Left ventricle myocardium superior (tissue), 1 donor: ENCODE measurements around the gene GTPBP10. TPM values are rescaled to one million over a fixed set of nuclear protein-coding genes. Genes with fewer than 3 reads are reported as not detected.
A peak's percentile ranks its signal among the peaks of the same experiment; 100 is the strongest.
"Not testable (repeated sequence)": the region's sequence is repeated elsewhere in the genome, so short reads cannot be mapped to it uniquely, and the experiment has no call there.

ENCODE experiments used
- ATAC-seq: fragments of 200-7000 bp; cut with Tn5 transposase; one replicate; pipeline ENCODE4 v1.9.1; 2020; ENCODE audit warnings: mild to moderate bottlenecking, moderate library complexity
- DNase-seq: peaks from one replicate; pipeline ENCODE4 v3.0.0-alpha.2; 2020
- intact Hi-C: fragments of 100-400 bp; cut with micrococcal nuclease; formaldehyde crosslinking; loops from one replicate; pipeline ENCODE4 v1.11.0; 2022
- long read RNA-seq: library from polyadenylated mRNA; unstranded; transcript quantifications from one replicate; pipeline ENCODE4 v2.0.0, GENCODE V29; 2021
- total RNA-seq: library from RNA; stranded (reverse); fragmentation: NEBNext Ultra II Directional; extraction: Animal tissue kit (Norgen Biotek cat#: 25700); gene quantifications from one replicate; pipeline ENCODE4 v1.2.1, GENCODE V29; 2021
- donor health status: DM: no; HTN: yes; CAD: no; lungs with severe emphysema.

The GTPBP10 gene
- total RNA-seq = 25.9 TPM
- long read RNA-seq, full-length matches to known transcripts = 12 of 14 reads
- long read RNA-seq, partial matches to known transcripts = 0 of 14 reads
- long read RNA-seq, other reads (novel, unspliced or antisense) = 2 of 14 reads

GRCh38 chr7:90346336-90347125, at the start of gene GTPBP10:
GTPBP10 (plus strand) TSS chr7:90346716; CDS start chr7:90346742, 26 bp downstream.
- DNase-seq = peak; percentile 96
- intact Hi-C loops = loop anchor here (5.0 kb wide), 1 partner anchor 56 kb away; the partner anchor contains the start of gene CLDN12
- ATAC-seq = peak; percentile 100

- no peak for DNase-seq
- ATAC-seq = peak; percentile 67
- intact Hi-C loops = loop anchor here (10.0 kb wide), 1 partner anchor 126 kb away; no protein-coding TSS in a partner anchor
Observed at GRCh38 chr7:90298145-90299038, 48.1 kb upstream of the GTPBP10 start.

- intact Hi-C loops = no loop called here
- no peak for ATAC-seq
- no peak for DNase-seq
Observed at GRCh38 chr7:90303241-90303640, 43.3 kb upstream of the GTPBP10 start.

GRCh38 chr7:90309872-90310271, 36.6 kb upstream of the GTPBP10 start:
- DNase-seq (no peak), ATAC-seq (no peak)
- intact Hi-C loops = no loop called here

- no peak for ATAC-seq
- intact Hi-C loops = no loop called here
Observed at GRCh38 chr7:90311175-90311574, 35.3 kb upstream of the GTPBP10 start.

GRCh38 chr7:90312745-90313144, 33.8 kb upstream of the GTPBP10 start:
- intact Hi-C loops = no loop called here

More at GRCh38 chr7:90311175-90311574, 35.3 kb upstream of the GTPBP10 start:
- DNase-seq = no peak

GRCh38 chr7:90313907-90314306, 32.6 kb upstream of the GTPBP10 start:
- DNase-seq (no peak), ATAC-seq (no peak)
- intact Hi-C loops = no loop called here

More at GRCh38 chr7:90312745-90313144, 33.8 kb upstream of the GTPBP10 start:
- DNase-seq (no peak), ATAC-seq (no peak)

- intact Hi-C loops = no loop called here
- DNase-seq = no peak
- ATAC-seq = no peak
Observed at GRCh38 chr7:90320014-90320413, 26.5 kb upstream of the GTPBP10 start.

GRCh38 chr7:90320418-90320800, 26.1 kb upstream of the GTPBP10 start:
- no peak for DNase-seq
- intact Hi-C loops = no loop called here
- no peak for ATAC-seq

- no peak for DNase-seq
- ATAC-seq = peak; percentile 51
- intact Hi-C loops = no loop called here
Observed at GRCh38 chr7:90320801-90321494, 25.6 kb upstream of the GTPBP10 start, which contains the start of gene FAM237B. FAM237B (minus strand) TSS chr7:90321304; CDS start chr7:90319748, 1,556 bp downstream.

GRCh38 chr7:90322837-90323236, 23.7 kb upstream of the GTPBP10 start:
- DNase-seq = no peak
- no peak for ATAC-seq
- intact Hi-C loops = no loop called here

GRCh38 chr7:90326500-90326899, 20.0 kb upstream of the GTPBP10 start:
- DNase-seq = no peak
- no peak for ATAC-seq
- intact Hi-C loops = no loop called here

- no peak for ATAC-seq
- DNase-seq = no peak
- intact Hi-C loops = no loop called here
Observed at GRCh38 chr7:90334193-90334843, 12.2 kb upstream of the GTPBP10 start.

GRCh38 chr7:90334926-90335325, 11.6 kb upstream of the GTPBP10 start:
- ATAC-seq, DNase-seq, intact Hi-C loops: not testable (repeated sequence)

GRCh38 chr7:90337106-90337505, 9.4 kb upstream of the GTPBP10 start:
- DNase-seq (no peak), ATAC-seq (no peak)
- intact Hi-C loops = no loop called here

- no peak for ATAC-seq
- intact Hi-C loops = loop anchor here (5.0 kb wide), 1 partner anchor 57 kb away; the partner anchor contains the start of gene CLDN12
Observed at GRCh38 chr7:90345016-90345415, 1.5 kb upstream of the GTPBP10 start.

GRCh38 chr7:90345595-90346335, 751 bp upstream of the GTPBP10 start:
- intact Hi-C loops = loop anchor here (5.0 kb wide), 1 partner anchor 57 kb away; the partner anchor contains the start of gene CLDN12
- DNase-seq (no peak), ATAC-seq (peak; percentile 54)

More at GRCh38 chr7:90345016-90345415, 1.5 kb upstream of the GTPBP10 start:
- no peak for DNase-seq

- DNase-seq (no peak), ATAC-seq (no peak)
- intact Hi-C loops = loop anchor here (5.0 kb wide), 1 partner anchor 55 kb away; the partner anchor contains the start of gene CLDN12
Observed at GRCh38 chr7:90347759-90348158, 1.2 kb downstream of the GTPBP10 start.
